Measurements from ENCODE around the gene PRR35. TPM values are rescaled to one million over a fixed set of nuclear protein-coding genes. Genes with fewer than 3 reads are reported as not detected.

The PRR35 gene
- polyA plus RNA-seq, 1 donor (not counting 4 experiments of a cell fraction or from before 2014, with no cell fraction given), result not detected

- TF ChIP-seq EZH2 (IDR thresholded peaks at IDR 0.05; ENCODE audit: low read length), result no peak
- no peak for TF ChIP-seq CTCF (optimal IDR thresholded peaks at IDR 0.05 in 1 of 3, IDR thresholded peaks at IDR 0.05 in 1 of 3, conservative IDR thresholded peaks at IDR 0.05 in 1 of 3; ENCODE audit: extremely low read depth in 1 of 3, insufficient read depth in 2 of 3, low read length in 3 of 3)
- dilution Hi-C loops (cut with MboI; ENCODE audit: extremely low pct_ligation_motif_present, low sequenced_read_pairs), result no loop called here
- H3K27ac ChIP-seq (ENCODE audit: control insufficient read depth, insufficient read depth, low read length), result no peak overlapping the region
Measured at GRCh38 chr16:582614-583331, 22.6 kb downstream of the PRR35 start.

GRCh38 chr16:583470-583814 is 23.2 kb downstream of the PRR35 start:
- Histone ChIP-seq H3K9ac (ENCODE audit: control insufficient read depth, extremely low read depth, insufficient read depth, low read length) (no peak overlapping the region), H2AFZ (ENCODE audit: control insufficient read depth, low read length) (no peak overlapping the region), H3K9me1 (ENCODE audit: control insufficient read depth, extremely low read depth, insufficient read depth, low read length) (no peaks in the 10 kb centered on the region), H4K20me1 (ENCODE audit: control insufficient read depth, extremely low read depth, insufficient read depth, low read length) (peaks cover 2% of the 10 kb centered on the region), H3K4me2 (ENCODE audit: control insufficient read depth, extremely low read depth, insufficient read depth, low read depth, low read length) (no peak overlapping the region), H3K27me3 (ENCODE audit: control insufficient read depth, extremely low read depth, insufficient read depth, low read length) (peaks cover 3% of the 10 kb centered on the region), H3K4me3 (ENCODE audit: control insufficient read depth in 2 of 3, extremely low read depth in 1 of 3, insufficient read depth in 2 of 3, low read depth in 1 of 3, low read length in 3 of 3) (no peak overlapping the region), H3K4me1 (ENCODE audit: control insufficient read depth, extremely low read depth, insufficient read depth, low read length) (peaks cover 13% of the 10 kb centered on the region), H3K9me3 (ENCODE audit: control insufficient read depth, low read depth, low read length) (no peaks in the 10 kb centered on the region), H3K36me3 (ENCODE audit: control insufficient read depth in 2 of 2, extremely low read depth in 1 of 2, insufficient read depth in 2 of 2, low read length in 2 of 2) (peaks cover 0 to 4% of the 10 kb centered on the region in 2 experiments), H3K79me2 (ENCODE audit: control insufficient read depth, insufficient read depth, low read length) (peaks cover 5% of the 10 kb centered on the region), H3K27ac (ENCODE audit: control insufficient read depth, insufficient read depth, low read length) (no peak overlapping the region)
- TF ChIP-seq EZH2 (IDR thresholded peaks at IDR 0.05; ENCODE audit: low read length) (no peak), CTCF (optimal IDR thresholded peaks at IDR 0.05 in 1 of 3, IDR thresholded peaks at IDR 0.05 in 1 of 3, conservative IDR thresholded peaks at IDR 0.05 in 1 of 3; ENCODE audit: extremely low read depth in 1 of 3, insufficient read depth in 2 of 3, low read length in 3 of 3) (no peak)
- DNase-seq (ENCODE audit: low read depth, low spot score), result no peak
- FAIRE-seq, result no peak
- dilution Hi-C loops (cut with MboI; ENCODE audit: extremely low pct_ligation_motif_present, low sequenced_read_pairs), result no loop called here

More at GRCh38 chr16:582614-583331, 22.6 kb downstream of the PRR35 start:
- FAIRE-seq, result no peak
- H3K4me2 ChIP-seq (ENCODE audit: control insufficient read depth, extremely low read depth, insufficient read depth, low read depth, low read length), result no peak overlapping the region
- no peak overlapping the region for H3K9ac ChIP-seq (ENCODE audit: control insufficient read depth, extremely low read depth, insufficient read depth, low read length)
- no peak overlapping the region for H2AFZ ChIP-seq (ENCODE audit: control insufficient read depth, low read length)
- H3K9me1 ChIP-seq (ENCODE audit: control insufficient read depth, extremely low read depth, insufficient read depth, low read length), result no peaks in the 10 kb centered on the region
- H4K20me1 ChIP-seq (ENCODE audit: control insufficient read depth, extremely low read depth, insufficient read depth, low read length), result peaks cover 2% of the 10 kb centered on the region
- H3K4me1 ChIP-seq (ENCODE audit: control insufficient read depth, extremely low read depth, insufficient read depth, low read length), result peaks cover 6% of the 10 kb centered on the region
- H3K9me3 ChIP-seq (ENCODE audit: control insufficient read depth, low read depth, low read length), result no peaks in the 10 kb centered on the region
- H3K27me3 ChIP-seq (ENCODE audit: control insufficient read depth, extremely low read depth, insufficient read depth, low read length), result peaks cover 3% of the 10 kb centered on the region
- peaks cover 0 to 4% of the 10 kb centered on the region in 2 experiments for H3K36me3 ChIP-seq (ENCODE audit: control insufficient read depth in 2 of 2, extremely low read depth in 1 of 2, insufficient read depth in 2 of 2, low read length in 2 of 2)
- DNase-seq (ENCODE audit: low read depth, low spot score), result no peak
- H3K79me2 ChIP-seq (ENCODE audit: control insufficient read depth, insufficient read depth, low read length), result no peaks in the 10 kb centered on the region
- H3K4me3 ChIP-seq (ENCODE audit: control insufficient read depth in 2 of 3, extremely low read depth in 1 of 3, insufficient read depth in 2 of 3, low read depth in 1 of 3, low read length in 3 of 3), result no peak overlapping the region

All from keratinocyte (primary cell).